HG03039 (cell line): ENCODE measurements around the gene SESTD1.
"Not testable (repeated sequence)": the region's sequence is repeated elsewhere in the genome, so short reads cannot be mapped to it uniquely, and the experiment has no call there.

Source experiments
- ATAC-seq: cut with Tn5 transposase; IDR thresholded peaks from one replicate; pipeline ENCODE4 v1.9.1; 2021; ENCODE audit warnings: mild to moderate bottlenecking, moderate library complexity; ENCODE audit not compliant: unreplicated experiment

SESTD1 gene

GRCh38 chr2:179107737-179108136 lies 156.9 kb downstream of the SESTD1 start:
- peak; percentile 53 for ATAC-seq

- peak; percentile 46 for ATAC-seq
These were observed 157.8 kb downstream of the SESTD1 start for GRCh38 chr2:179106676-179107428.

- no peak for ATAC-seq
These were observed 158.3 kb downstream of the SESTD1 start for GRCh38 chr2:179106342-179106675.

GRCh38 chr2:179104736-179105135 lies 159.9 kb downstream of the SESTD1 start:
- no peak for ATAC-seq

- no peak for ATAC-seq
These were observed 166.4 kb downstream of the SESTD1 start for GRCh38 chr2:179098080-179098689.

- ATAC-seq: no peak
These were observed 167.5 kb downstream of the SESTD1 start for GRCh38 chr2:179097131-179097530.

GRCh38 chr2:179096090-179096489 lies 168.5 kb downstream of the SESTD1 start:
- peak; percentile 95 for ATAC-seq

GRCh38 chr2:179092912-179093311 lies 171.7 kb downstream of the SESTD1 start:
- not testable (repeated sequence) for ATAC-seq

- no peak for ATAC-seq
These were observed 181.9 kb downstream of the SESTD1 start for GRCh38 chr2:179082697-179083096.

- ATAC-seq: no peak
These were observed 182.7 kb downstream of the SESTD1 start for GRCh38 chr2:179081954-179082353.

GRCh38 chr2:179072527-179072926 lies 192.1 kb downstream of the SESTD1 start:
- ATAC-seq: no peak

GRCh38 chr2:179071810-179072355 lies 192.7 kb downstream of the SESTD1 start:
- ATAC-seq: no peak

- ATAC-seq: no peak
These were observed 193.7 kb downstream of the SESTD1 start for GRCh38 chr2:179070895-179071294.

- ATAC-seq: no peak
These were observed 194.9 kb downstream of the SESTD1 start for GRCh38 chr2:179069685-179070084.

GRCh38 chr2:179068991-179069643 lies 195.5 kb downstream of the SESTD1 start:
- no peak for ATAC-seq

- no peak for ATAC-seq
These were observed 205.5 kb downstream of the SESTD1 start for GRCh38 chr2:179059026-179059700.

GRCh38 chr2:179057737-179058136 lies 206.9 kb downstream of the SESTD1 start:
- no peak for ATAC-seq

- not testable (repeated sequence) for ATAC-seq
These were observed 211.1 kb downstream of the SESTD1 start for GRCh38 chr2:179053568-179053967.
